T-cell (primary cell): Measurements from ENCODE around the gene SRPX2. TPM values are rescaled to one million over a fixed set of nuclear protein-coding genes. Genes with fewer than 3 reads are reported as not detected.

Experiments used
- ATAC-seq, 4 experiments: fragments of 200-7000 bp in 3 of 4; fragments of 150-1000 bp in 1 of 4; cut with Tn5 transposase; replicated peaks in 1 of 4; 1 replicate in 3 of 4; 2 replicates in 1 of 4; pipeline ENCODE4 v1.10.0; 2021; ENCODE audit warnings: moderate library complexity in 3 of 4, mild to moderate bottlenecking in 2 of 4, moderate number of reproducible peaks in 1 of 4
- CTCF ChIA-PET, 2 donors: fragments of 300-600 bp; sonication (Branson Sonifier 250); formaldehyde crosslinking; loops; one replicate each; lab custom pipeline; 2022; ENCODE audit warnings: antibody characterized with exemption in 2 of 2; lab: Charles Lee
- POLR2A ChIA-PET, 2 donors: fragments of 300-600 bp; sonication (Branson Sonifier 250); formaldehyde crosslinking; loops; one replicate each; lab custom pipeline; 2022; ENCODE audit warnings: antibody characterized with exemption in 2 of 2; lab: Charles Lee
- DNase-seq, 35 experiments: peaks; one replicate each; pipeline versions ENCODE4 v3.0.0 to v3.0.0-alpha.2; 2013 to 2023
- H3K27ac ChIP-seq: one replicate; pipeline ENCODE4 v1.5.1; 2013; ENCODE audit warnings: low read length
- H3K27me3 ChIP-seq, 2 experiments: replicated peaks in 1 of 2; 1 replicate in 1 of 2; 2 replicates in 1 of 2; pipeline versions ENCODE4 v1.6.1 to v1.7.0; 2013; ENCODE audit warnings: low read length in 1 of 2, mixed read lengths in 1 of 2; ENCODE audit not compliant: control insufficient read depth in 2 of 2, insufficient read depth in 2 of 2; ENCODE audit errors: extremely low read depth in 1 of 2
- H3K36me3 ChIP-seq, 2 donors: 1 replicate in 1 of 2; 2 replicates in 1 of 2; pipeline versions ENCODE4 v1.6.1 to v1.7.0; 2013; ENCODE audit warnings: low read length in 1 of 2; ENCODE audit not compliant: control insufficient read depth in 2 of 2, insufficient read depth in 1 of 2; ENCODE audit errors: extremely low read depth in 1 of 2
- H3K4me1 ChIP-seq, 2 experiments: 1 replicate in 1 of 2; 2 replicates in 1 of 2; pipeline versions ENCODE4 v1.6.1 to v1.7.0; 2013; ENCODE audit warnings: low read length in 2 of 2, mixed read lengths in 1 of 2; ENCODE audit not compliant: insufficient read depth in 2 of 2, control insufficient read depth in 1 of 2; ENCODE audit errors: extremely low read depth in 1 of 2
- H3K4me3 ChIP-seq, 2 donors: 1 replicate in 1 of 2; 2 replicates in 1 of 2; pipeline versions ENCODE4 v1.5.1 to v1.7.0; 2013; ENCODE audit warnings: mild to moderate bottlenecking in 2 of 2, low read length in 1 of 2, moderate library complexity in 1 of 2; ENCODE audit not compliant: control insufficient read depth in 1 of 2; ENCODE audit errors: extremely low read depth in 1 of 2
- H3K9me3 ChIP-seq: 2 replicates; pipeline ENCODE4 v1.7.0; 2013
- H3K27ac Mint-ChIP-seq, 2 donors: one replicate each; pipeline ENCODE4 v1.8.0; 2020 to 2021; ENCODE audit warnings: mild to moderate bottlenecking in 2 of 2, mixed read lengths in 2 of 2
- H3K27me3 Mint-ChIP-seq, 2 donors: one replicate each; pipeline ENCODE4 v1.8.0; 2021 to 2022; ENCODE audit warnings: mixed read lengths in 2 of 2
- H3K36me3 Mint-ChIP-seq: one replicate; pipeline ENCODE4 v1.8.0; 2021; ENCODE audit warnings: mixed read lengths
- H3K4me1 Mint-ChIP-seq, 3 donors: one replicate each; pipeline ENCODE4 v1.8.0; 2020 to 2022; ENCODE audit warnings: mixed read lengths in 3 of 3, mild to moderate bottlenecking in 1 of 3
- H3K4me3 Mint-ChIP-seq, 3 donors: one replicate each; pipeline ENCODE4 v1.8.0; 2020 to 2022; ENCODE audit warnings: mild to moderate bottlenecking in 3 of 3, mixed read lengths in 3 of 3, moderate library complexity in 3 of 3
- H3K9me3 Mint-ChIP-seq, 3 donors: one replicate each; pipeline ENCODE4 v1.8.0; 2020 to 2022; ENCODE audit warnings: mixed read lengths in 3 of 3
- WGBS: methylation state at CpG from one replicate; pipeline ENCODE4 v1.1.5; 2013; ENCODE audit warnings: missing lambda C conversion rate; ENCODE audit not compliant: insufficient coverage; 5-methylcytosine and 5-hydroxymethylcytosine counted together
- total RNA-seq, 35 experiments: library from RNA in 6 of 35; stranded (reverse) in 6 of 35; fragments of 120-200 nt in 1 of 35; gene quantifications; one replicate each; pipeline versions ENCODE4 v1.2.1 to v1.2.4 and lab custom pipeline; 2013 to 2026

SRPX2 gene
- total RNA-seq, 5 donors from 2014 or later (not counting 1 experiment from before 2014, with no cell fraction given), result 0.18 TPM; not detected in 4

DNA sequence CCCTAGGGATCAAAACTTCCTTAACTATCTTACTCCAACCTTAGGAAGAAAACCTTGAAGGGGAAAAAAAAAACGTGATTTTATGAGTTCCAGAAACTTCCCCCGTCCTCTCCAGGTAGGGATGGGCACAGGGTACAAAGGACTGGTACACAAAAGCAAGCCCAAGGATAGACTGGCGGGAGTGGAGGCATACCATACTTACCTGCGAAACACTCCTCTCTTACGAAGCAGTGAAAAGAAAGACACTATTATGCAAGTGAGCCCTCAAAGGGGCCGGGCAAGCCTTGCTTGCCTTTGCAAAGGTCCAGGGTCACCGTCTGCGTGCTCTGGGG lies 8.0 kb upstream of the SRPX2 start:
- no peak overlapping the region for H3K27ac ChIP-seq
- CTCF ChIA-PET, result no interaction called here
- Mint-ChIP-seq H3K9me3 (no peaks in the 10 kb centered on the region), H3K27ac (no peak overlapping the region), H3K4me3 (peak overlapping the region; percentile 86 to 95 (median 90)), H3K36me3 (no peaks in the 10 kb centered on the region), H3K27me3 (peaks cover 16 to 20% of the 10 kb centered on the region in 2 donors), H3K4me1 (peaks cover 10 to 22% (median 12%) of the 10 kb centered on the region in 3 donors)
- ATAC-seq (peak in 2 of 4 experiments; percentile 3 to 6), DNase-seq (peak in 1 of 35 experiments; percentile 0)
- H3K27me3 ChIP-seq, result peaks cover 6 to 7% of the 10 kb centered on the region in 2 experiments
- no peaks in the 10 kb centered on the region for H3K36me3 ChIP-seq
- WGBS, result 28% methylated on average over 3 of the region's 8 CpGs
- H3K4me3 ChIP-seq, result peak overlapping the region; percentile 26 to 51
- POLR2A ChIA-PET, result interaction anchor here in 1 of 2 donors (0.6 kb wide), 1 partner anchor 693 kb away, joined by 3 read pairs; no protein-coding TSS in a partner anchor
- H3K9me3 ChIP-seq, result no peaks in the 10 kb centered on the region
- peaks cover 0 to 3% of the 10 kb centered on the region in 2 experiments for H3K4me1 ChIP-seq

DNA sequence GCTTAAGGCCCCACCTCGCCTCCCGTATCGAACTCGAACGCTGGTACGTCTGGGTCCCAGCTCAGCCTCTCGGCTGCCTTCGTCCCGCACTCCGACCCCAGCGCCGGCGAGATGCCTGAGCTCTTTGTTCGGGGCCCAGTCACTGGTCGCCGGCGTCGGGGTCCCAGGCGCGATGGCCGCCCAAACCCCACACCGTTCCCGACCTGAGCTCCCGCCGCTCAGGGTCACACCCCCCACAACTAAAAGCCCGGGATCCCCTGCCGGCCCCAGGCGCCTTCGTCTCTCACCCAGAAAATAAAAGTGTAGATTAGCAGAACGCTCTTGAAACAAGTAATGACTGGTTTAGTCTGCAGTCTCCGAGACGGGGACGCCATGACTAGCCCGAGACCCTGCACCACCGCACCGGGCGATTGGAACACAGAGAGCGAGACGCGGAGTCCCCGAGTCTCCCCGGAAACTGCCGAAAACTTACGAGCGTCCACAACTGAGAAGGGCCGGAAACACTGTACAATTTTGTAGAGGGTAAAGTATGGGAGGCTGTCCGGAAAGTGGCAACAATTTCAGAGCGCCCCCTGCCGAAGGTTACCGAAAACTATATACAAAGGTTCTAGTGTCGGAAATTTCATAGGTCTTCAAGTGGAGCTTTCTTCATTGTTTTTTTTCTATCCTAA lies 7.5 kb upstream of the SRPX2 start, which contains the start of gene TSPAN6:
Gene TSPAN6, minus strand, starts transcription at position 486 of the 671 bp plus-strand sequence. Its CDS starts 112 bp downstream, at position 374.
- Histone ChIP-seq H3K27me3 (peaks cover 4 to 7% of the 10 kb centered on the region in 2 experiments), H3K27ac (no peak within 1 kb of the TSS), H3K4me1 (peaks cover 0 to 3% of the 10 kb centered on the region in 2 experiments), H3K36me3 (no peaks in the 10 kb centered on the region), H3K9me3 (no peaks in the 10 kb centered on the region), H3K4me3 (peak within 1 kb of the TSS; percentile 26 to 51)
- ChIA-PET CTCF (interaction anchor here (0.5 to 1.1 kb wide), 5 partner anchors 12 to 124 kb away, joined by 3 to 6 read pairs (median 4); no protein-coding TSS in a partner anchor), POLR2A (interaction anchor here in 1 of 2 donors (0.6 kb wide), 1 partner anchor 693 kb away, joined by 3 read pairs; no protein-coding TSS in a partner anchor)
- DNase-seq, result peak; percentile 52 to 81 (median 68)
- peak; percentile 98 to 100 (median 98) for ATAC-seq
- Mint-ChIP-seq H3K4me1 (peaks cover 10 to 22% (median 12%) of the 10 kb centered on the region in 3 donors), H3K9me3 (no peaks in the 10 kb centered on the region), H3K27me3 (peaks cover 17 to 22% of the 10 kb centered on the region in 2 donors), H3K4me3 (peak within 1 kb of the TSS; percentile 86 to 95 (median 90)), H3K36me3 (no peaks in the 10 kb centered on the region), H3K27ac (peak within 1 kb of the TSS; percentile 84 to 94)
- 32% methylated on average over 13 of the region's 51 CpGs for WGBS

DNA sequence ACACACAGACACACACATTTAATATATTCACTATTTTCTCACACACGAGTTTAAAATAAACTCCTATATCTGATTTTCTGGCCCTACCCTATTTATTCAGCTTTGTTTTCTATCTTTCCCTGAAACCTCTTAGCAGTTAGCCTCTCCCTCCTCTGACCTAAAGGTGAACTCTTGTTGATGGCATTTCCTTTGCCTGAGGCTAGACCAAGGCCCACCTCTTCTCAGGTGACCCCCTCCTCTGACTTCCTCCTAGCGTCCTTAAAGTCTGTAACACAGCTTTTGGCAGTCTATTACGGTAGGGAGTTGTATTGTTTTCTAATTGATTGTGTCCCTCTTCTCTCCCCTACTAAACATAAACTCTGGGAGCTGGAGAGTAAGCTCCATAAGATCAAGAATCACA lies 1.7 kb upstream of the SRPX2 start:
- POLR2A ChIA-PET, result no interaction called here
- CTCF ChIA-PET, result interaction anchor here in 1 of 2 donors (0.6 kb wide), 1 partner anchor 9 kb away, joined by 4 read pairs; no protein-coding TSS in a partner anchor
- Histone ChIP-seq H3K9me3 (no peaks in the 10 kb centered on the region), H3K4me1 (no peaks in the 10 kb centered on the region), H3K36me3 (no peaks in the 10 kb centered on the region), H3K27ac (no peak overlapping the region), H3K4me3 (no peak overlapping the region), H3K27me3 (peaks cover 2 to 3% of the 10 kb centered on the region in 2 experiments)
- Mint-ChIP-seq H3K27me3 (peaks cover 25 to 50% of the 10 kb centered on the region in 2 donors), H3K9me3 (no peaks in the 10 kb centered on the region), H3K4me3 (no peak overlapping the region), H3K36me3 (no peaks in the 10 kb centered on the region), H3K27ac (no peak overlapping the region), H3K4me1 (peaks cover 0 to under 1% (median 0%) of the 10 kb centered on the region in 3 donors)
- WGBS, result no CpG with 5 or more reads among the region's 3 CpGs
- no peak for DNase-seq
- ATAC-seq, result no peak

DNA sequence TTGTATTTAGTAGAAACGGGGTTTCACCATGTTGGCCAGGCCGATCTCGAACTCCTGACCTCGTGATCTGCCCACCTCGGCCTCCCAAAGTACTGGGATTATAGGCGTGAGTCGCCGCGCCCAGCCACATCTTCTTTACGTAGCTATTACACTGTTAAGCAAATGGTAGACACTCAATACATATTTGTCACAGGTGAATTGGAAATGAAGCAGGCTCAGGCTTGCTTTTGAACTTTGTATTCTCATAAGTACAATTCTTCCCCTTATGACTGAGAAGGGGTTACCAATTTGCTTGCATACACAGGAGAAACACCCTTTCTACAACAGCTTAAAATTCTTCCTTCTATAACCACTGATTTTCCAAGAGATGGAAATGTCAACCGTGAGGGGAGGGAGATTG lies 787 bp upstream of the SRPX2 start:
- H3K4me1 ChIP-seq, result no peaks in the 10 kb centered on the region
- no peaks in the 10 kb centered on the region for H3K36me3 ChIP-seq
- DNase-seq, result no peak
- H3K27me3 ChIP-seq, result peaks cover 0 to 3% of the 10 kb centered on the region in 2 experiments
- ChIA-PET CTCF (no interaction called here), POLR2A (no interaction called here)
- no CpG with 5 or more reads among the region's 11 CpGs for WGBS
- Mint-ChIP-seq H3K27ac (no peak overlapping the region), H3K4me3 (no peak overlapping the region), H3K36me3 (no peaks in the 10 kb centered on the region), H3K9me3 (no peaks in the 10 kb centered on the region), H3K4me1 (no peaks in the 10 kb centered on the region), H3K27me3 (peaks cover 22 to 44% of the 10 kb centered on the region in 2 donors)
- ATAC-seq, result no peak
- no peak overlapping the region for H3K4me3 ChIP-seq
- no peak overlapping the region for H3K27ac ChIP-seq
- H3K9me3 ChIP-seq, result no peaks in the 10 kb centered on the region

DNA sequence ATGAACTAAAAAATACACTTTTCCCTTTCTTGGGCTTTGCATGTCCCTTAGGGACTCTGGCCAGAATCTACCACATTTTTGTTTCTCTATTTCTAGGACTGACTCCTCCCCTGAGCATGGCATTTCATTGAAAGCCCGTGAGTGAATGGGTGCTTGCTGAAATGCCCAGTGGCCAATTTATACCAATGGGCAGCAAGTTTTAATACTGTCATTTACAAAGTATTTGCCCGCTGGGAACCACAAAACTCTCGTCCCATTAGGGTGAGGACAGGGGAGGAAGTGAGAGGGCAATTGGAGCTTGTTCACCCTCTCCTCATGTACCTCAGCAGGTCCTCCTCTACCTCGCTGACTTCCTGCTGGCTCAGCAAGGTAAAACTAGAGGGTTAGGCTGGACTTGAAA lies 1.1 kb downstream of the SRPX2 start:
- no peaks in the 10 kb centered on the region for H3K4me1 Mint-ChIP-seq

DNA sequence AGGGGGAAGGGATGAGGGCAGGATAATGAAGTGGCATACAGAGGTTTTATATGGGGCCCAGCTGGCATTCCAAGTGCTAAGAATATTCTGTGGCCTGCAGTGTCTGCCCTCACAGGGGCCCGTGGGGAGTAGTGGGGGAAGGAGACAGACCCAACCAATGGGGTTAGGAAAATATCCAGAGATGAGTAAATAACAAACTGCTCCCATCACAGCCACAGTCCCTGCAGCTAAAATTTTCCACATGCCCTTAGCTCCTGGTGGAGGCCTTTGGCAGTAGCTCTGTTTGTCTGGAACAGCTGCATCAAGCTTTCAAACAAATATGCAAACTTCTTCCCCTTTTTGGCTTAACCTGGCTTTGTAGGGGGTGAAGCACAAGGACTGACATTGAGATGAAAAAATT lies 3.1 kb downstream of the SRPX2 start:
- H3K9me3 ChIP-seq, result no peaks in the 10 kb centered on the region
- peaks cover 11 to 37% of the 10 kb centered on the region in 2 donors for H3K27me3 Mint-ChIP-seq
- CTCF ChIA-PET, result no interaction called here
- no CpG with 5 or more reads among the region's 1 CpG for WGBS
- DNase-seq (no peak), ATAC-seq (no peak)
- no peaks in the 10 kb centered on the region for H3K4me1 ChIP-seq
- no peak overlapping the region for H3K4me3 ChIP-seq
- H3K27ac ChIP-seq, result no peak overlapping the region
- H3K4me1 Mint-ChIP-seq, result no peaks in the 10 kb centered on the region
- H3K9me3 Mint-ChIP-seq, result no peaks in the 10 kb centered on the region
- no peaks in the 10 kb centered on the region for H3K36me3 ChIP-seq
- no peaks in the 10 kb centered on the region for H3K36me3 Mint-ChIP-seq
- H3K27me3 ChIP-seq, result peaks cover 0 to 3% of the 10 kb centered on the region in 2 experiments
- POLR2A ChIA-PET, result no interaction called here
- no peak overlapping the region for H3K4me3 Mint-ChIP-seq
- no peak overlapping the region for H3K27ac Mint-ChIP-seq

More for the DNA sequence above, 1.1 kb downstream of the SRPX2 start:
- H3K27ac ChIP-seq, result no peak overlapping the region
- ATAC-seq (no peak), DNase-seq (no peak)
- no peaks in the 10 kb centered on the region for H3K9me3 ChIP-seq
- no peaks in the 10 kb centered on the region for H3K36me3 ChIP-seq
- H3K27ac Mint-ChIP-seq, result peak overlapping the region in 1 of 2 donors; percentile 21
- WGBS, result no CpG with 5 or more reads among the region's 4 CpGs
- peaks cover 19 to 37% of the 10 kb centered on the region in 2 donors for H3K27me3 Mint-ChIP-seq
- H3K4me3 Mint-ChIP-seq, result no peak overlapping the region
- H3K27me3 ChIP-seq, result peaks cover 0 to 3% of the 10 kb centered on the region in 2 experiments
- no peak overlapping the region for H3K4me3 ChIP-seq
- no peaks in the 10 kb centered on the region for H3K9me3 Mint-ChIP-seq
- ChIA-PET POLR2A (no interaction called here), CTCF (no interaction called here)
- H3K36me3 Mint-ChIP-seq, result no peaks in the 10 kb centered on the region
- no peaks in the 10 kb centered on the region for H3K4me1 ChIP-seq
